DMS153 (cell line): ENCODE data around the gene PPIP5K1.

Experiments
- DNase-seq: peaks from one replicate; lab custom pipeline; 2025; lab: John Stamatoyannopoulos, UW

Gene PPIP5K1

GRCh38 chr15:43517354-43518196, 72.4 kb downstream of the PPIP5K1 start, which contains the start of gene MAP1A:
MAP1A (plus strand) TSS chr15:43517608; CDS start chr15:43521474, 3,866 bp downstream.
- no peak for DNase-seq

- no peak for DNase-seq
Measured at GRCh38 chr15:43516801-43517353, 73.1 kb downstream of the PPIP5K1 start.

GRCh38 chr15:43516185-43516584, 73.8 kb downstream of the PPIP5K1 start:
- no peak for DNase-seq

- DNase-seq: no peak
Measured at GRCh38 chr15:43515741-43516140, 74.3 kb downstream of the PPIP5K1 start.

GRCh38 chr15:43514241-43515057, 75.6 kb downstream of the PPIP5K1 start:
- no peak for DNase-seq

GRCh38 chr15:43513550-43513949, 76.5 kb downstream of the PPIP5K1 start:
- no peak for DNase-seq

- DNase-seq: no peak
Measured at GRCh38 chr15:43511012-43511885, 78.8 kb downstream of the PPIP5K1 start.

DNA sequence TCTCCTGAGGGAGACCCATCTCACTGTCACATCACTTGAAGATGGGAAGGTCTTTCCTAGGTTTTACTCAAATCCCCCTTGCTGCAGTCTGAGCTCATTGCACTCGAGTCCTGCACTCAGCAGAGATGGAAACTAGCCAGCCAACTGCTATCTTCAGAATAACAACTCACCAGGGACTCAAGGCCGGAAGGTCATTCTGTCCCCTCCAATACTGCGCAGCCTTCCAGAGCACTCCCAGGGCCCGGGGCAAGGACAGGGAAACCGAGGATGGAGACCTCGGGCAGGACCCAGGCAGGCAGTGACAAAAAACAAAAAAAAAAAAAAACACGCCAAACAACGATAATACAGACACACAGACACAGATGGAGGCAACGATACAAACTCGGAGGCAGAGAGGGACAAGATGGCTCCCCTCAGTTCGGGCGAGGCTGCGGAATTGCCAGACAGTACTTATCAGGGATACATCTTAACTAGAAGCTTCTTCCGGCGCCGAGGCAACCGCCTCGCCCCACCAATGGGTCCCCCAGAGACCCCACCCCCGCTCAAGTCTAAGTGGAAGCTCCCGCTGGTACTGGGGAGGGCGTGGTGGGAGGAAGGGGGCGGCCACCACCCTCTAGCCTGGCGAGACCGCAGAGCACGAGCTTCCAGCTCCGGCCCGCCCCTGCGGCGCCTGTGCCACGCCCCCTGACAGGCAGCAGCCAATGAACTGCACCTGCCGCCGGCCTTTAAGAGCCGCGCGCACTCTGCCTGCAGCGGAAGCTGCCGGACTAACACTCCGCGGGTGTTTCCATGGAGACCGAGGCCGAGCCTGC, 79.6 kb downstream of the PPIP5K1 start:
- DNase-seq: peak; percentile 94

- no peak for DNase-seq
Measured at GRCh38 chr15:43509660-43510199, 80.3 kb downstream of the PPIP5K1 start.

- DNase-seq: no peak
Measured at GRCh38 chr15:43508991-43509659, 80.9 kb downstream of the PPIP5K1 start.

GRCh38 chr15:43508421-43508820, 81.6 kb downstream of the PPIP5K1 start:
- no peak for DNase-seq

DNA sequence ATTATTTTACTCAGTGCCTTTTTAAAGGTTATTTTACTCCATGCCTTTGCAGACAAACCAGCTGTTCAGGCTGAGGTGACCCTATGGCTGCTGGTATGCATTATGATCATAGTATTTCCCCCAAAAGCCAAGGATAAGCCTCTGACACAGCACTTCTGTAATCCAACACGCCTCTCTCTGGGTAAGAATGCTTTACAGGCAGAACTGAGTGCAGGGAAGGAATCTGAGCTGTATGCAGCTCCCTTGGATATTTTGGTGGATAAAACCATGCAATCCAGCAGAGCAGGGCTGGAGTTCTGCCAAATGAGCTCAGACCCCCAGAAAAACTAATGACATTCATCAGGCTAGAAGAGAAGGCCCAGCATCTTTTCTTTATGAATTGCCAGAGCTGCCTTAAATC, 84.3 kb downstream of the PPIP5K1 start:
- no peak for DNase-seq

GRCh38 chr15:43499635-43500034, 90.4 kb downstream of the PPIP5K1 start:
- DNase-seq: no peak

DNA sequence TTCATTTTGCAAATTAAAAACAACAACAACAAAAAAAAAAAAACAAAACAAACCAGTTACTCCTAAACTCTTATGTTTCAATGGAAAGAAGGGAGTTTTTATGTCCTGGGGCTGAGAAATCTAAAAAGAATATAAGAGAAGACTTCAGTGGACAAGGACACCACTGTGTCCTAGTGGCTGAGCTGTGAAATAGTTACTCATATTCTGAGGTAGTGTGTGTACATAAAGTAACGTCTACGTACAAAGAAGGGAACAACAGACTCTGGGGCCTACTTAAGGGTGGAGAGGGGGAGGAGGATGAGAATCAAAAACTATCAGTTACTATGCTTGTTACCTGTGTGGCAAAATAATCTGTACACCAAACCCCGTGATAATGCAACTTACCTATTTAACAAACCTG, 91.0 kb downstream of the PPIP5K1 start:
- DNase-seq: no peak

DNA sequence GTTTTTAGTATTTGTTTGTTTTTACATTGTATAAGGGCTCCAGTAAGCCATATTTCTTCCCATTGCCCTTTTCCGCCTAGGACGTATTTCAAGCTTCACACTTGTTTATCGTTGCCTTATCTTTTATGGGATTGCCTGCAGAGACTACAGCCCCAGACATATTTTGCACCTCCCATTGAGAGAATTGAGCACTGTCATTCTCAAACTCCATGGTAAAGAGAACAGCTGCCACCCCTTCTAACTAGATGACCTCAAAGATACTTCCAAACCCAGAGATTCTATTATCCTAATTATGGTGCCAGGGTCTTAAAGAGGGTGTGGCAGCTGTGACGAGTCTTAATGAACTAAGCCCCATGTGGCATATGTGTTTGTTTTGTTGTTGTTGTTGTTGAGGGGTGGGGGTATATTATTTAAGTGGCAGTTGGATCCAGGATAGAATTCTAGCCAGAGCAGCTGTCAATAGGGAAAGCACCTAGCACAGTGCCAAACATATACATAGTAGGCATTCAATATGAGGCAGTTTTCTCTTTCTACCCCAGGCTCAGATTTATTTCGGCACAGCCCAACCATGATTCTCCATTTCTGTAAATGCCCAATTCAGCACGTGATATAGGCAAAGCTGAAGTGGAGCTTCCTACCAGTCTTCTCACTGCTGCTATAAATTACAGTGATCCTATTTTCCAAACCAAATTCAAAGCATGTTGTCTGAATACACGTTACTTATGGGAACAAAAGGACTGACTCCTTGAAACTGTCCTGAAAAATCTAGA, 96.1 kb downstream of the PPIP5K1 start:
- no peak for DNase-seq

- DNase-seq: peak; percentile 75
Measured at GRCh38 chr15:43492673-43493601, 97.1 kb downstream of the PPIP5K1 start, which contains the start of gene TP53BP1. TP53BP1 (minus strand) TSS chr15:43493156; CDS start chr15:43493043, 113 bp downstream.

- DNase-seq: no peak
Measured at GRCh38 chr15:43492266-43492665, 97.7 kb downstream of the PPIP5K1 start.

- no peak for DNase-seq
Measured at GRCh38 chr15:43489191-43489590, 100.8 kb downstream of the PPIP5K1 start.
